GM12878 (cell line): Measurements from ENCODE around the gene TK1. TPM values are rescaled to one million over a fixed set of nuclear protein-coding genes. Genes with fewer than 3 reads are reported as not detected.

Experiments
- ATAC-seq: fragments of 200-7000 bp; cut with Tn5 transposase; 3 replicates; pipeline ENCODE4 v1.9.1; 2020; ENCODE audit warnings: mild to moderate bottlenecking, moderate library complexity
- BruUV-seq: library from RNA; stranded (reverse); fragments of 400-500 nt; replicated peaks from 2 replicates; lab custom pipeline; 2021; lab: Mats Ljungman, UMichigan
- CTCF ChIA-PET: fragments of 300-600 bp; sonication (Branson Sonifier 250); formaldehyde crosslinking; extraction: SDS; loops from one replicate; lab custom pipeline; 2021; ENCODE audit warnings: inconsistent platforms; lab: Yijun Ruan, JAX
- POLR2A ChIA-PET: fragments of 350-600 bp; formaldehyde crosslinking; extraction: SDS; loops from one replicate; lab custom pipeline; 2021; ENCODE audit warnings: inconsistent platforms; lab: Charles Lee
- RAD21 ChIA-PET: fragments of 300-600 bp; sonication (Branson Sonifier 250); formaldehyde crosslinking; loops from one replicate; lab custom pipeline; 2023; ENCODE audit warnings: antibody characterized with exemption; ENCODE audit not compliant: unreplicated experiment; lab: Charles Lee
- SMC1A ChIA-PET: fragments of 300-600 bp; sonication (Branson Sonifier 250); formaldehyde crosslinking; loops from one replicate; lab custom pipeline; 2023; ENCODE audit not compliant: unreplicated experiment, uncharacterized antibody; lab: Charles Lee
- DNase-seq: peaks from one replicate; pipeline ENCODE4 v3.0.0-alpha.2; 2011; ENCODE audit warnings: low read depth, low spot score
- FAIRE-seq: peaks from 3 replicates; lab custom pipeline; 2011; peaks lifted over from hg19 to GRCh38; lab: Jason Lieb, UNC
- H2AFZ ChIP-seq: 2 replicates; pipeline ENCODE4 v1.6.0; 2011; ENCODE audit warnings: low read depth, low read length, control low read depth; ENCODE audit not compliant: control insufficient read depth
- H3K27ac ChIP-seq: 2 replicates; pipeline ENCODE4 v1.5.1; 2011; ENCODE audit warnings: control low read depth; ENCODE audit not compliant: control insufficient read depth, insufficient read depth
- H3K27me3 ChIP-seq, 2 experiments: replicated peaks in 1 of 2; 2 replicates each; pipeline versions ENCODE4 v1.6.0 to v1.6.1; 2011; ENCODE audit warnings: low read length in 1 of 2; ENCODE audit not compliant: control insufficient read depth in 2 of 2, insufficient read depth in 2 of 2
- H3K36me3 ChIP-seq, 2 experiments: 2 replicates each; pipeline ENCODE4 v1.5.1; 2011; ENCODE audit warnings: low read length in 1 of 2; ENCODE audit not compliant: control insufficient read depth in 2 of 2, insufficient read depth in 2 of 2
- H3K4me1 ChIP-seq: 2 replicates; pipeline ENCODE4 v1.6.1; 2011; ENCODE audit warnings: mild to moderate bottlenecking, low read length, moderate library complexity, mixed read lengths; ENCODE audit not compliant: control insufficient read depth, insufficient read depth
- H3K4me2 ChIP-seq: 2 replicates; pipeline ENCODE4 v1.6.0; 2011; ENCODE audit warnings: control low read depth; ENCODE audit not compliant: control insufficient read depth, insufficient read depth
- H3K4me3 ChIP-seq: fragments of 200-600 bp; sonication (generic); 2 replicates; pipeline ENCODE4 v1.5.1; 2016
- H3K79me2 ChIP-seq: 2 replicates; pipeline ENCODE4 v1.6.0; 2011; ENCODE audit warnings: low read length; ENCODE audit not compliant: control insufficient read depth, insufficient read depth
- H3K9ac ChIP-seq: 2 replicates; pipeline ENCODE4 v1.8.0; 2011; ENCODE audit warnings: low read length, control low read depth, mixed read lengths; ENCODE audit not compliant: control insufficient read depth, insufficient read depth
- H3K9me3 ChIP-seq: replicated peaks from 3 replicates; pipeline ENCODE4 v1.5.1; 2011; ENCODE audit warnings: mild to moderate bottlenecking, low read length; ENCODE audit not compliant: control insufficient read depth, insufficient read depth
- H4K20me1 ChIP-seq: 2 replicates; pipeline ENCODE4 v1.6.0; 2011; ENCODE audit not compliant: control insufficient read depth, insufficient read depth
- BMI1 ChIP-seq: fragments of 450-650 bp; IDR thresholded peaks from 2 replicates; pipeline ENCODE4 v1.6.1; 2016; ENCODE audit warnings: mild to moderate bottlenecking, moderate library complexity, borderline replicate concordance
- HDGF ChIP-seq: fragments of 450-650 bp; IDR thresholded peaks from 2 replicates; pipeline ENCODE4 v1.6.1; 2016; ENCODE audit warnings: antibody characterized with exemption
- KDM1A ChIP-seq: fragments of 200-600 bp; sonication (generic); IDR thresholded peaks from 2 replicates; pipeline ENCODE4 v1.6.1; 2016; ENCODE audit warnings: borderline replicate concordance
- NR2C2 ChIP-seq: IDR thresholded peaks from 2 replicates; pipeline ENCODE4 v1.6.1; 2011; ENCODE audit warnings: borderline replicate concordance, low read depth; ENCODE audit not compliant: control insufficient read depth, insufficient read length
- NR2F1 ChIP-seq: fragments of 450-650 bp; conservative IDR thresholded peaks from 2 replicates; pipeline ENCODE4 v1.6.1; 2017; ENCODE audit warnings: mild to moderate bottlenecking
- SMC3 ChIP-seq: IDR thresholded peaks from 2 replicates; pipeline ENCODE4 v1.6.1; 2011; ENCODE audit warnings: low read length, improper control_type of control experiment, borderline replicate concordance
- YY1 ChIP-seq: IDR thresholded peaks from 2 replicates; pipeline ENCODE4 v1.6.1; 2011; ENCODE audit warnings: low read depth, mild to moderate bottlenecking, low read length
- ZSCAN29 ChIP-seq: fragments of 450-650 bp; IDR thresholded peaks from 2 replicates; pipeline ENCODE4 v1.6.1; 2017; ENCODE audit warnings: mild to moderate bottlenecking, moderate library complexity
- WGBS: methylation state at CpG from one replicate; pipeline ENCODE4 v1.1.6; 2016; ENCODE audit warnings: low lambda C conversion rate; ENCODE audit not compliant: insufficient replicate concordance, insufficient coverage; ENCODE audit errors: missing lambda C conversion rate; 5-methylcytosine and 5-hydroxymethylcytosine counted together
- in situ Hi-C: fragments of 300-500 bp; cut with MboI; formaldehyde crosslinking; loops from 9 replicates; pipeline ENCODE4 v1.14.3; 2018; ENCODE audit warnings: mixed read lengths
- intact Hi-C: fragments of 100-400 bp; cut with micrococcal nuclease; formaldehyde crosslinking; loops from one replicate; pipeline ENCODE4 v1.14.2; 2022; ENCODE audit not compliant: unreplicated experiment
- polyA plus RNA-seq, 11 experiments: library from polyadenylated mRNA; depleted of rRNA in 4 of 11; unstranded in 6 of 11; stranded (reverse) in 5 of 11; fragments of >200 nt; fragmentation: Nextera tagmentation in 4 of 11; fragmentation: Illumina TruSeq in 1 of 11; extraction: Ambion mirVana in 4 of 11; extraction: Trizol in 1 of 11; gene quantifications; 1 replicate in 1 of 11; 2 replicates in 10 of 11; pipeline versions ENCODE4 v1.2.1 to v1.2.3, GENCODE V29; 2011 to 2016; ENCODE audit warnings: inconsistent platforms in 2 of 11, missing spikeins in 2 of 11, low read depth in 1 of 11
- total RNA-seq, 4 experiments: library from RNA; depleted of rRNA in 3 of 4; stranded (reverse); fragments of >200 nt in 3 of 4; fragmentation: Illumina TruSeq in 1 of 4; extraction: Trizol in 1 of 4; gene quantifications; 2 replicates each; pipeline versions ENCODE4 v1.2.1 to v1.2.3, GENCODE V29; 2013 to 2021

TK1 gene
- total and polyA plus RNA-seq, 10 of the 15 experiments (the other 5 are each of a cell fraction or from before 2014, with no cell fraction given): 4.6 to 175 (median 77.9) TPM

GRCh38 chr17:78223765-78224164 is 36.9 kb upstream of the TK1 start (continued):
- no peak for TF ChIP-seq NR2F1

- 89% methylated on average over 4 of the region's 4 CpGs for WGBS
- BruUV-seq: no TSS peak
- ChIA-PET RAD21 (no interaction called here), SMC1A (interaction anchor here (0.8 to 1.2 kb wide), 2 partner anchors 27 to 138 kb away, joined by 4 to 5 read pairs; no protein-coding TSS in a partner anchor), POLR2A (no interaction called here), CTCF (interaction anchor here (1.0 to 1.5 kb wide), 3 partner anchors 110 to 198 kb away, joined by 3 to 5 read pairs (median 3); no protein-coding TSS in a partner anchor)
- no peak for FAIRE-seq
- in situ Hi-C loops (no loop called here), intact Hi-C loops (no loop called here)
- Histone ChIP-seq H3K4me3 (no peak overlapping the region), H3K27me3 (no peaks in the 10 kb centered on the region; a peak in 1 of 4 replicates), H3K9me3 (no peaks in the 10 kb centered on the region), H3K4me2 (no peak overlapping the region), H3K79me2 (no peaks in the 10 kb centered on the region), H3K36me3 (peaks cover 7 to 18% of the 10 kb centered on the region in 2 experiments; a peak in 3 of 4 replicates), H3K27ac (no peak overlapping the region), H3K4me1 (no peaks in the 10 kb centered on the region), H3K9ac (no peak overlapping the region), H2AFZ (no peak overlapping the region), H4K20me1 (no peaks in the 10 kb centered on the region)
- ATAC-seq: no peak
- DNase-seq: no peak
- no peak for TF ChIP-seq ZSCAN29
- TF ChIP-seq YY1: no peak
- TF ChIP-seq HDGF: no peak
- TF ChIP-seq SMC3: no peak
- no peak for TF ChIP-seq BMI1
- no peak for TF ChIP-seq NR2C2
- TF ChIP-seq KDM1A: no peak
Observed at GRCh38 chr17:78223061-78223460, 36.2 kb upstream of the TK1 start.
